T-helper 2 cell treated with Interferon-gamma antibody and Interleukin-4, amounts not matched to agents 100 ng/mL and 5 ng/mL, for 36 hours (primary cell): ENCODE measurements around the gene KIFBP. TPM values are rescaled to one million over a fixed set of nuclear protein-coding genes. Genes with fewer than 3 reads are reported as not detected.

ENCODE experiments used
- total RNA-seq: library from RNA; stranded (reverse); gene quantifications from 2 replicates; pipeline ENCODE4 v1.2.3, GENCODE V29; 2022

KIFBP gene
- total RNA-seq, 1 donor from 2014 or later, result 14.5 TPM

Other genes with a start within 250 kb of the KIFBP start
- 0.70 and 0.73 TPM in 2 replicates for gene STOX1, start 161.3 kb upstream of the KIFBP start, total RNA-seq
- gene DDX50, start 87.5 kb upstream of the KIFBP start, total RNA-seq, result 47.2 and 48.8 TPM in 2 replicates
- 107 and 109 TPM in 2 replicates for gene DDX21, start 32.6 kb upstream of the KIFBP start, total RNA-seq
- gene SRGN, start 99.3 kb downstream of the KIFBP start, total RNA-seq, result 215 and 220 TPM in 2 replicates
- 35.4 and 38.5 TPM in 2 replicates for gene VPS26A, start 135.4 kb downstream of the KIFBP start, total RNA-seq
- gene SUPV3L1, start 191.4 kb downstream of the KIFBP start, total RNA-seq, result 42.2 and 43.8 TPM in 2 replicates
- 1.3 and 2.9 TPM in 2 replicates for gene HKDC1, start 231.5 kb downstream of the KIFBP start, total RNA-seq